CD4-positive, alpha-beta T cell (primary cell): ENCODE measurements around the gene GCM1. TPM values are rescaled to one million over a fixed set of nuclear protein-coding genes. Genes with fewer than 3 reads are reported as not detected.

ENCODE experiments used
- ATAC-seq: fragments of 200-7000 bp; cut with Tn5 transposase; one replicate; pipeline ENCODE4 v1.10.0; 2022; ENCODE audit warnings: mild to moderate bottlenecking; ENCODE audit not compliant: poor library complexity
- CTCF ChIA-PET: fragments of 350-600 bp; sonication (Branson Sonifier 250); formaldehyde crosslinking; loops from one replicate; lab custom pipeline; 2021; ENCODE audit warnings: antibody characterized with exemption, inconsistent platforms; lab: Charles Lee
- POLR2A ChIA-PET: fragments of 350-600 bp; sonication (Branson Sonifier 250); formaldehyde crosslinking; loops from one replicate; lab custom pipeline; 2021; ENCODE audit warnings: antibody characterized with exemption, inconsistent platforms; lab: Charles Lee
- DNase-seq, 14 experiments: peaks; one replicate each; pipeline ENCODE4 v3.0.0-alpha.2; 2013 to 2020; ENCODE audit warnings: mixed read lengths in 2 of 14
- H3K27ac ChIP-seq, 2 donors: one replicate each; pipeline versions ENCODE4 v1.5.1 to v1.7.0; 2013; ENCODE audit warnings: low read length in 2 of 2, low read depth in 1 of 2, mild to moderate bottlenecking in 1 of 2
- H3K27me3 ChIP-seq, 2 experiments: 1 replicate in 1 of 2; 2 replicates in 1 of 2; pipeline versions ENCODE4 v1.6.1 to v1.7.0; 2013; ENCODE audit warnings: low read length in 2 of 2, control low read depth in 1 of 2, mild to moderate bottlenecking in 1 of 2, moderate library complexity in 1 of 2; ENCODE audit not compliant: insufficient read depth in 2 of 2, control insufficient read depth in 1 of 2
- H3K36me3 ChIP-seq: one replicate; pipeline ENCODE4 v1.6.1; 2013; ENCODE audit warnings: low read length, control low read depth; ENCODE audit not compliant: insufficient read depth
- H3K4me1 ChIP-seq: one replicate; pipeline ENCODE4 v1.6.1; 2013; ENCODE audit warnings: low read length, control low read depth; ENCODE audit not compliant: insufficient read depth
- H3K4me3 ChIP-seq: one replicate; pipeline ENCODE4 v1.5.1; 2013; ENCODE audit warnings: mild to moderate bottlenecking, low read length, moderate library complexity
- H3K9me3 ChIP-seq, 2 experiments: 1 replicate in 1 of 2; 2 replicates in 1 of 2; pipeline versions ENCODE4 v1.6.1 to v1.7.0; 2013; ENCODE audit warnings: low read length in 2 of 2, mild to moderate bottlenecking in 2 of 2, control low read depth in 1 of 2, moderate library complexity in 1 of 2; ENCODE audit not compliant: control insufficient read depth in 1 of 2, insufficient read depth in 1 of 2
- H3K27ac Mint-ChIP-seq: one replicate; pipeline ENCODE4 v1.8.0; 2020; ENCODE audit warnings: mixed read lengths
- H3K27me3 Mint-ChIP-seq: one replicate; pipeline ENCODE4 v1.8.0; 2021; ENCODE audit warnings: mixed read lengths
- H3K36me3 Mint-ChIP-seq: one replicate; pipeline ENCODE4 v1.8.0; 2021; ENCODE audit warnings: low read depth, mixed read lengths
- H3K4me1 Mint-ChIP-seq: one replicate; pipeline ENCODE4 v1.8.0; 2021; ENCODE audit warnings: low read depth, mixed read lengths
- H3K4me3 Mint-ChIP-seq: one replicate; pipeline ENCODE4 v1.8.0; 2020; ENCODE audit warnings: mild to moderate bottlenecking, mixed read lengths
- H3K9me3 Mint-ChIP-seq: one replicate; pipeline ENCODE4 v1.8.0; 2020; ENCODE audit warnings: mixed read lengths
- CTCF ChIP-seq: fragments of 200-600 bp; IDR thresholded peaks from one replicate; pipeline ENCODE4 v1.8.0; 2022; ENCODE audit warnings: antibody characterized with exemption, mild to moderate bottlenecking
- intact Hi-C, 2 experiments: fragments of 100-400 bp; cut with DNase I in 1 of 2; cut with micrococcal nuclease in 1 of 2; formaldehyde crosslinking; loops; one replicate each; pipeline versions ENCODE4 v1.15.1 to v1.9.0; 2023 to 2025; cut with DNase I, micrococcal nuclease
- total RNA-seq, 174 experiments: library from RNA in 2 of 174; stranded (reverse) in 2 of 174; gene quantifications; one replicate each; pipeline ENCODE4 v1.2.3 and lab custom pipeline; 2021 to 2026

The GCM1 gene
- total RNA-seq, 2 experiments from 2014 or later, result 0.11 to 0.22 TPM

GRCh38 chr6:53151676-53152075 lies 3.0 kb upstream of the GCM1 start:
- Histone ChIP-seq H3K27me3 (no peaks in the 10 kb centered on the region), H3K4me3 (no peak overlapping the region), H3K27ac (no peak overlapping the region), H3K9me3 (no peaks in the 10 kb centered on the region), H3K36me3 (no peaks in the 10 kb centered on the region), H3K4me1 (no peaks in the 10 kb centered on the region)
- DNase-seq, result peak in 1 of 14 experiments; percentile 15
- ATAC-seq, result no peak
- H3K27ac Mint-ChIP-seq, result no peak overlapping the region
- no peaks in the 10 kb centered on the region for H3K36me3 Mint-ChIP-seq
- intact Hi-C loops, result no loop called here
- no peak for TF ChIP-seq CTCF
- peaks cover 15% of the 10 kb centered on the region for H3K27me3 Mint-ChIP-seq
- no peak overlapping the region for H3K4me3 Mint-ChIP-seq
- no peaks in the 10 kb centered on the region for H3K4me1 Mint-ChIP-seq
- ChIA-PET POLR2A (no interaction called here), CTCF (no interaction called here)
- no peaks in the 10 kb centered on the region for H3K9me3 Mint-ChIP-seq

GRCh38 chr6:53144802-53145201 lies 3.8 kb downstream of the GCM1 start:
- ChIA-PET POLR2A (no interaction called here), CTCF (no interaction called here)
- Histone ChIP-seq H3K36me3 (no peaks in the 10 kb centered on the region), H3K4me3 (no peak overlapping the region), H3K27ac (no peak overlapping the region), H3K27me3 (no peaks in the 10 kb centered on the region), H3K4me1 (no peaks in the 10 kb centered on the region), H3K9me3 (no peaks in the 10 kb centered on the region)
- no peak for TF ChIP-seq CTCF
- H3K9me3 Mint-ChIP-seq, result no peaks in the 10 kb centered on the region
- H3K27ac Mint-ChIP-seq, result no peak overlapping the region
- no peaks in the 10 kb centered on the region for H3K36me3 Mint-ChIP-seq
- no peak overlapping the region for H3K4me3 Mint-ChIP-seq
- intact Hi-C loops, result no loop called here
- DNase-seq, result no peak
- no peaks in the 10 kb centered on the region for H3K4me1 Mint-ChIP-seq
- ATAC-seq, result no peak
- H3K27me3 Mint-ChIP-seq, result peaks cover 8% of the 10 kb centered on the region

- ChIA-PET POLR2A (no interaction called here), CTCF (no interaction called here)
- Histone ChIP-seq H3K27me3 (no peaks in the 10 kb centered on the region), H3K4me1 (no peaks in the 10 kb centered on the region), H3K36me3 (no peaks in the 10 kb centered on the region), H3K27ac (no peak overlapping the region), H3K4me3 (no peak overlapping the region), H3K9me3 (no peaks in the 10 kb centered on the region)
- Mint-ChIP-seq H3K4me1 (no peaks in the 10 kb centered on the region), H3K9me3 (no peaks in the 10 kb centered on the region), H3K4me3 (no peak overlapping the region), H3K27ac (no peak overlapping the region), H3K27me3 (peaks cover 5% of the 10 kb centered on the region), H3K36me3 (no peaks in the 10 kb centered on the region)
- intact Hi-C loops, result no loop called here
- no peak for TF ChIP-seq CTCF
- no peak for ATAC-seq
- DNase-seq, result no peak
Observed at GRCh38 chr6:53143710-53144109, 4.9 kb downstream of the GCM1 start.
